Right lobe of liver (tissue), 4 donors: Measurements from ENCODE around the gene COG3.

Experiments
- CTCF ChIP-seq, 4 donors: fragments of 200-600 bp in 3 of 4; fragments of 450-650 bp in 1 of 4; IDR thresholded peaks; one replicate each; pipeline versions ENCODE4 v1.5.1 to v1.8.0; 2016 to 2022; ENCODE audit warnings: antibody characterized with exemption in 4 of 4, mild to moderate bottlenecking in 2 of 4
- POLR2A ChIP-seq: fragments of 450-650 bp; IDR thresholded peaks from one replicate; pipeline ENCODE4 v1.6.1; 2017; ENCODE audit warnings: antibody characterized with exemption, mild to moderate bottlenecking
- donor health status: DM: no; HTN: no; CAD: no.
- donor health status: DM: no; HTN: no; CAD: no.
- donor health status: DM: no; HTN: yes; CAD: no.

- TF ChIP-seq CTCF (IDR thresholded peaks at IDR 0.05) (no peak), POLR2A (no peak)
These were observed 22.9 kb downstream of the COG3 start for GRCh38 chr13:45487604-45488003.
